Loucy (cell line): Measurements from ENCODE around the gene CPSF7.

ENCODE experiments used
- H2AFZ ChIP-seq: fragments of 200-600 bp; sonication (generic); 2 replicates; pipeline ENCODE4 v1.6.0; 2016; ENCODE audit warnings: antibody characterized with exemption, mild to moderate bottlenecking, low read length, moderate library complexity
- H3F3A ChIP-seq: fragments of 200-600 bp; 2 replicates; pipeline ENCODE4 v1.6.0; 2016; ENCODE audit warnings: antibody characterized with exemption, low read depth, mild to moderate bottlenecking
- H3K27me3 ChIP-seq: fragments of 200-600 bp; sonication (generic); 2 replicates; pipeline ENCODE4 v1.6.1; 2014; ENCODE audit warnings: low read length, mild to moderate bottlenecking; ENCODE audit not compliant: insufficient read depth, poor library complexity, severe bottlenecking
- H3K36me3 ChIP-seq: fragments of 200-600 bp; sonication (generic); 2 replicates; pipeline ENCODE4 v1.6.1; 2016; ENCODE audit warnings: low read length; ENCODE audit not compliant: insufficient read depth
- H3K4me1 ChIP-seq: fragments of 200-600 bp; sonication (generic); 2 replicates; pipeline ENCODE4 v1.5.1; 2014; ENCODE audit warnings: low read length, mild to moderate bottlenecking; ENCODE audit not compliant: insufficient read depth, poor library complexity, severe bottlenecking
- H3K4me2 ChIP-seq: fragments of 200-600 bp; sonication (generic); 2 replicates; pipeline ENCODE4 v1.6.0; 2014; ENCODE audit warnings: antibody characterized with exemption, low read length, low read depth, mild to moderate bottlenecking; ENCODE audit not compliant: poor library complexity, severe bottlenecking
- H3K4me3 ChIP-seq: fragments of 200-600 bp; sonication (generic); 2 replicates; pipeline ENCODE4 v1.5.1; 2014; ENCODE audit warnings: low read length, mild to moderate bottlenecking, mixed read lengths; ENCODE audit not compliant: poor library complexity, severe bottlenecking
- H3K79me2 ChIP-seq: fragments of 200-600 bp; sonication (generic); 2 replicates; pipeline ENCODE4 v1.6.1; 2014; ENCODE audit warnings: low read length; ENCODE audit not compliant: insufficient read depth
- H3K9ac ChIP-seq: fragments of 200-600 bp; sonication (generic); 2 replicates; pipeline ENCODE4 v1.6.0; 2014; ENCODE audit warnings: mild to moderate bottlenecking, low read depth, low read length, moderate library complexity; ENCODE audit not compliant: poor library complexity, severe bottlenecking
- H3K9me2 ChIP-seq: fragments of 200-600 bp; sonication (generic); replicated peaks from 2 replicates; pipeline ENCODE4 v1.6.1; 2016; ENCODE audit warnings: low read depth, low read length, mixed read lengths
- H3K9me3 ChIP-seq: fragments of 200-600 bp; sonication (generic); 2 replicates; pipeline ENCODE4 v1.6.1; 2014; ENCODE audit warnings: mild to moderate bottlenecking, antibody characterized with exemption, low read length, low read depth; ENCODE audit not compliant: insufficient read depth
- H4K20me1 ChIP-seq: fragments of 200-600 bp; sonication (generic); 2 replicates; pipeline ENCODE4 v1.6.0; 2014; ENCODE audit warnings: antibody characterized with exemption, low read length, mild to moderate bottlenecking; ENCODE audit not compliant: insufficient read depth, poor library complexity, severe bottlenecking
- CTCF ChIP-seq: fragments of 200-600 bp; sonication (generic); conservative IDR thresholded peaks from 2 replicates; pipeline ENCODE4 v1.5.1; 2014; ENCODE audit warnings: mild to moderate bottlenecking, antibody characterized with exemption, low read length
- EZH2phosphoT487 ChIP-seq: fragments of 200-600 bp; IDR thresholded peaks from 2 replicates; pipeline ENCODE4 v1.6.1; 2018; ENCODE audit warnings: antibody characterized with exemption, mild to moderate bottlenecking, moderate library complexity, borderline replicate concordance

The CPSF7 gene

GRCh38 chr11:61358566-61358965 is 71.2 kb downstream of the CPSF7 start:
- H4K20me1 ChIP-seq, result peaks cover 5% of the 10 kb centered on the region
- H3K9me2 ChIP-seq, result no peaks in the 10 kb centered on the region
- H3K79me2 ChIP-seq, result peaks cover 31% of the 10 kb centered on the region
- no peak for TF ChIP-seq EZH2phosphoT487
- TF ChIP-seq CTCF, result no peak
- no peaks in the 10 kb centered on the region for H3F3A ChIP-seq
- no peak overlapping the region for H2AFZ ChIP-seq
- no peak overlapping the region for H3K9ac ChIP-seq
- H3K4me3 ChIP-seq, result no peak overlapping the region
- H3K27me3 ChIP-seq, result no peaks in the 10 kb centered on the region
- H3K36me3 ChIP-seq, result no peaks in the 10 kb centered on the region
- H3K4me2 ChIP-seq, result no peak overlapping the region
- H3K4me1 ChIP-seq, result peaks cover 21% of the 10 kb centered on the region
- H3K9me3 ChIP-seq, result no peaks in the 10 kb centered on the region

GRCh38 chr11:61357894-61358239 is 71.9 kb downstream of the CPSF7 start:
- H3K9ac ChIP-seq, result no peak overlapping the region
- H3K4me1 ChIP-seq, result peaks cover 15% of the 10 kb centered on the region
- H3K79me2 ChIP-seq, result peaks cover 24% of the 10 kb centered on the region
- H3K4me2 ChIP-seq, result no peak overlapping the region
- H4K20me1 ChIP-seq, result no peaks in the 10 kb centered on the region
- TF ChIP-seq EZH2phosphoT487 (no peak), CTCF (no peak)
- H3K36me3 ChIP-seq, result no peaks in the 10 kb centered on the region
- H3K4me3 ChIP-seq, result no peak overlapping the region
- no peaks in the 10 kb centered on the region for H3F3A ChIP-seq
- no peaks in the 10 kb centered on the region for H3K27me3 ChIP-seq
- no peaks in the 10 kb centered on the region for H3K9me3 ChIP-seq
- H2AFZ ChIP-seq, result no peak overlapping the region
- no peaks in the 10 kb centered on the region for H3K9me2 ChIP-seq

GRCh38 chr11:61357233-61357893 is 72.4 kb downstream of the CPSF7 start:
- Histone ChIP-seq H3K9me2 (no peaks in the 10 kb centered on the region), H4K20me1 (no peaks in the 10 kb centered on the region), H3K27me3 (no peaks in the 10 kb centered on the region), H3K9me3 (no peaks in the 10 kb centered on the region), H3K79me2 (peaks cover 19% of the 10 kb centered on the region), H3F3A (no peaks in the 10 kb centered on the region), H3K9ac (no peak overlapping the region), H2AFZ (no peak overlapping the region), H3K4me1 (peaks cover 15% of the 10 kb centered on the region), H3K4me2 (no peak overlapping the region), H3K36me3 (no peaks in the 10 kb centered on the region), H3K4me3 (no peak overlapping the region)
- TF ChIP-seq EZH2phosphoT487 (no peak), CTCF (no peak)
